Pulmonary artery endothelial cell (primary cell): Measurements from ENCODE around the gene TMEM51. TPM values are rescaled to one million over a fixed set of nuclear protein-coding genes. Genes with fewer than 3 reads are reported as not detected.

ENCODE experiments used
- DNase-seq: peaks from one replicate; pipeline ENCODE4 v3.0.0-alpha.2; 2011; ENCODE audit warnings: low read depth, low spot score
- total RNA-seq: library from RNA; depleted of rRNA; stranded (reverse); fragments of >200 nt; gene quantifications from 2 replicates; pipeline ENCODE4 v1.2.3, GENCODE V29; 2014

The TMEM51 gene
- total RNA-seq, 1 donor from 2014 or later, result 6.1 TPM

- no peak for DNase-seq
Measured at GRCh38 chr1:15215116-15215515, 61.6 kb downstream of the TMEM51 start.

- no peak for DNase-seq
Measured at GRCh38 chr1:15217654-15218053, 64.1 kb downstream of the TMEM51 start.

DNA sequence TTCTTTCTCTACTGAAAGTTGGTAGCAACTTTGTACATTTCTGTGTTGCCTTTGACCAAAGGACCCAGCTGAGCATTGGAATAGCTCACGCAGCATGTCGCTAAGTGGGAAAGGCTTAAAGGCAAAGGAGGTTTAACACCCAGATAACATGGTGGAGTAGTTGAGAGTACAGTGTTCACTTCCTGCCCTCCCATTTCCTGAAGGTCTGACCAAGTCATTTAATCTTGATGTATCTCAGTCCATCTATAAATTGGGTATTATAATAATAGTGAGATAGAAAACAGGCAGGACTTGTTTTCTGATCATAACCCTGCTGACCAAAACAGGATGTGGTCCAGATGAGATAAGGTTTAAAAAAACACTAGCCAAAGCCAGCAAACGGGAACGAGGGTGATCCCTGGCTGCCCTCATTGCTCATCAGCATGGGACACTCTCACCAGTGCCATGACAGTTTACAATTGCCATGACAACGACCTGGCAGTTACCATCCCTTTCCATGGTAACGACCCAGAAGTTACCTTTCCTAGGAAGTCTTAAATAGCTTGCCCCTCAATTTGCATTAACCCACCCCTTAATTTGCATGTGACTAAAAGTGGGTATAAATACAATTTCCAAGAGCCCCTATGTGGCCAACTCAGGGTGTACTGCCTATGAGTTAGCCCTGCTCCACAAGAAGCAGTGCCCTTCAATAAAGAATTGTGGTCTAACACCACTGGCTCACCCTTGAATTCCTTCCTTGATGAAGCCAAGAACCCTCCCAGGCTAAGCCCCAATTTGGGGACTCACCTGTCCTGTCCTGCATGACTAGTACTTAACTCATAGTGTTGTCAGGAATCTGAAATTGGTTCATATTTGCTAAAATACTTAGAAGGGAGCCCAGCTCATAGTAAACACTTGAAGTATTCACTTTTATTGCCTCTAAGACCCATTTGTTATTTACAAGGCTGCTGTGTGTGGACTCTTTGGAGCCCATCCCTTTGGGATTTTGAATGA is 65.0 kb downstream of the TMEM51 start:
- peak; percentile 99 for DNase-seq

DNA sequence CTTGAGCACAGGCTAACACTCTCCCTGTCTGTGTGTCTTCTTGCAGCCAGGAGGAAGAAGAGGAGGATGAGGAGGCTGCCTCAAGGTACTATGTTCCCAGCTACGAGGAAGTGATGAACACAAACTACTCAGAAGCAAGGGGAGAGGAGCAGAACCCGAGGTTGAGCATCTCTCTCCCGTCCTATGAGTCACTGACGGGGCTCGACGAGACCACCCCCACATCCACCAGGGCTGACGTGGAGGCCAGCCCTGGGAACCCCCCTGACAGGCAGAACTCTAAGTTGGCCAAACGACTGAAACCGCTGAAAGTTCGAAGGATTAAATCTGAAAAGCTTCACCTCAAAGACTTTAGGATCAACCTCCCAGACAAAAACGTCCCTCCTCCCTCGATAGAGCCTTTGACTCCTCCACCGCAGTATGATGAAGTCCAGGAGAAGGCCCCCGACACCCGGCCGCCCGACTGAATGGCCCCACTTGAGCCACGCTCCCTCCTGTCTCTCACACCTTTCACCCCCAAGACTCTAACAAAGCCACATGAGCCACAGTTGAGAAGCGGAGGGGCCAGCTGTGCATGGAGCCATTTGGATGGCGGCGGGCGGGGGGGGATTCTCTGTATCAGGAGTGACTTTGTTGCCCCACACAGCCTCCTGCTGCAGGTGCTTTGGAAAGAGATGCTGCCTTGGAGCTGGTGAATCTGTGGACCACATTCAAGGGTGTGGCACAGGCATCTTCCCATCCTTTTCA is 65.9 kb downstream of the TMEM51 start:
- no peak for DNase-seq

- no peak for DNase-seq
Measured at GRCh38 chr1:15220024-15220392, 66.5 kb downstream of the TMEM51 start.

GRCh38 chr1:15220825-15221431 is 67.4 kb downstream of the TMEM51 start:
- DNase-seq, result no peak

- DNase-seq, result no peak
Measured at GRCh38 chr1:15222653-15223303, 69.2 kb downstream of the TMEM51 start.

DNA sequence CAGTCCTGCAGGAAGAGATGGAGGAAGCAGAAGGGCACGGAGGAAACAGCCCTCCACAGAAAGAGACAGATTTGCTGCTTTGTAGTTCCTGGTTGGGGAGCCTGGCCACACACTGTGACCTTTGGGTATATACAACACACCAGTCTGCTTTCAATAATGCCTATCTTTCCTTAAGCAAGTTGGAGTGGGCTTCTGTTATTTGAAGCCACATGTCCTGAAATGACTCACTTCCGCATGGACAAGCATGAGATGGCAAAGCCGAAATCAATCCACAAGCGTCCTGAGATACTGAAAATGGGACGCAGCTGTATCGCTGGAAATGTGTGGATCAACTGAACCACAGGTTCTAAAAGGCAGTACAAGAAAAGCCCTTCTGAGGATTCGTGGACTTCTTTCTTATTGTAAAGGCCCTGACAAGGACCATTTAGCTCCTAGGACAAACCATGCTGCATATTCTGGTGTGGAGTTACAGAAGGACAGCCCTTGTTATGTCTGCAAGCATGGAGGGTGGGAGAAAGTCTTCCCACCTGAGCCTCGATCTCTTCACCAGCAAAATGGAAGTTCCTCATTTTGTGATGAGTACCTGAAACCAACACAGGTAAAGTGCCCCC is 70.8 kb downstream of the TMEM51 start:
- no peak for DNase-seq

DNA sequence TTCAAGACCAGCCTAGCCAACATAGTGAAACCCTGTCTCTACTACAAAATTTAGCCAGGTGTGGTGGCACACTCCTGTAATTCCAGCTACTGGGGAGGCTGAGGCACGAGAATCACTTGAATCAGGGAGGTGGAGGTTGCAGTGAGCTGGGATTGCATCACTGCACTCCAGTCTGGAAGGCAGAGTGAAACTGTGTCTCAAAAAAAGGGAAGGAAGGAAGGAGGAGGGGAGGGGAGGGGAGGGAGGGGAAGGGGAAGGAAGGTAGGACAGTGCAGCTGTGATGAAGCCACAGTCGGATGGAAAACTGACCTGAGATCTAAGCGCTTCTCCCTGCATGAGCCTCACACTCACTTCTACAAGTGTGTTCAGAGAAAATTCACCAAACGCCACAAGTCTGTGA is 71.4 kb downstream of the TMEM51 start:
- no peak for DNase-seq

GRCh38 chr1:15225461-15225860 is 71.9 kb downstream of the TMEM51 start:
- no peak for DNase-seq

DNA sequence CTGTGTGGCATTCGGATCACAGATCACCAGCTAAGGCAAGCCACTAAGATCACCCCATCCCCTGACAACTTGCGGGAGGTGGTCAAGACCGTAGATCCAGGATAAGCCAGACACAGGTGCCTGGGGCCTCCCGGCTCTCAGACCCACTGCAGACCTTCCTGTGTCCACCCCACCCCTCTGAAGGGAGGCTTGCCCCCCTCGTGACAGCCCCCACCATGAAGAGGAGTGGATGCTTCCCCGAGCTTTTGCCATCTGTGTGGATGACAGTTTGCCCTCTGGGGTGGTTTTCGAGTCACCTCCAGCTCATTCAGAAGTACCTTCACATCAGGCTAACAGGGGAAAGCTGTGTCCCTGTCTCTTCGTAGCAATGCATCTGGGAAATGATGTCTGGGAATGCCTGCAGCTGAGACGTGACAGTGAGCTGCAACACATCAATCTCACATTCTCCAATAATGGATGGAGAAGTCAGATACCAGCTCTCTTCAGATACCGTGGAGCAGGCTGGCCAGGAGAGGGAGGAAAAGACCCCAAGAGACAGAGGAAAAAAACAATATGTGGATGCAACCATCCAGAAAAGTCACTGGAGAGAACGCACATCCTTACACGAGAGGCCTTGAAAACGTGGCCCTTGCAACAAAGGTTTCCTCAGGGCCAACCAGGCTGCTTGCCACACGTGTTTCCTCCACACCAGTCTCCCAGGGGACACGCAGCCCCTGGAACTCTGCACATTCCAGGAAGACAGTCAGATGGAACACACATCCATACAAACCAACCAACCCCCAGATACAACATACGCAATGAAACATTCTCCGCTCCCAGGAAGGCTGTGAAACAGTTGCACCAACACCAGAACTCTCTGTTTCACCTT is 73.1 kb downstream of the TMEM51 start:
- no peak for DNase-seq

GRCh38 chr1:15229707-15230131 is 76.2 kb downstream of the TMEM51 start:
- DNase-seq, result no peak

DNA sequence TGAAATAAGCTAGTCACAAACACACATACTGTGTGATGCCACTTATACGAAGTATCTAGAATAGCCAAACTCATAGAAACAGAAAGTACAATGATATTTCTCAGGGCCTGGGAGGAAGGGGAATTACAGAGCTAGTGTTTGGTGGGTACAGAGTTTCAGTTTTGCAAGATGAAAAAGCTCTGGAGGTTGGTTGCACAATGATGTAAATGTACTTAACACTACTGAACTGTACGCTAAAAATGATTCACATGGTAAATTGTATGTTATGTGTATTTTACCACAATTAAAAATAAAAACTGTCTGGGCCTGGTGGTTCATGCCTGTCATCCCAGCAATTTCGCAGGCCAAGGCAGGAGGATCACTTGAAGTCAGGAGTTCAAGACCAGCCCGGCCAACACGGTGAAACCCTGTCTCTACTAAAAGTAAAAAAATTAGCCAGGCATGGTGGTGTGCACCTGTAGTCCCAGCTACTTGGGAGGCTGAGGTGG is 78.2 kb downstream of the TMEM51 start:
- no peak for DNase-seq

DNA sequence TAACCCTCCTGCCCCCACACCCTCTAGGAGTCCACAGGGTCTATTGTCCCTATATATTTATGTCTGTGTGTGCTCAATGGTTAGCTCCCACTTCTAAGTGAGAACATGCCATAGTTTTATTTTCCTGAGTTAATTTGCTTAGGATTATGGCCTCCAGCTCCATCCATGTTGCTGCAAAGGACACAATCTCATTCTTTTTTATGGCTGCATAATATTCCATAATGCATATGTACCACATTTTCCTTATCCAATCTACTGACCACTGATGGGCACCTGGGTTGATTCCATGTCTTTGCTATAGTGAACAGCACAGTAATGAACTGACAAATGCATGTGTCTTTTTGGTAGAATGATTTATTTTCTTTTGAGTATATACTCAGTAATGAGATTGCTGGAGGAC is 80.1 kb downstream of the TMEM51 start:
- no peak for DNase-seq

GRCh38 chr1:15236321-15236721 is 82.8 kb downstream of the TMEM51 start:
- DNase-seq, result no peak

- DNase-seq, result no peak
Measured at GRCh38 chr1:15236746-15237145, 83.2 kb downstream of the TMEM51 start.

GRCh38 chr1:15238789-15239188 is 85.2 kb downstream of the TMEM51 start:
- no peak for DNase-seq

DNA sequence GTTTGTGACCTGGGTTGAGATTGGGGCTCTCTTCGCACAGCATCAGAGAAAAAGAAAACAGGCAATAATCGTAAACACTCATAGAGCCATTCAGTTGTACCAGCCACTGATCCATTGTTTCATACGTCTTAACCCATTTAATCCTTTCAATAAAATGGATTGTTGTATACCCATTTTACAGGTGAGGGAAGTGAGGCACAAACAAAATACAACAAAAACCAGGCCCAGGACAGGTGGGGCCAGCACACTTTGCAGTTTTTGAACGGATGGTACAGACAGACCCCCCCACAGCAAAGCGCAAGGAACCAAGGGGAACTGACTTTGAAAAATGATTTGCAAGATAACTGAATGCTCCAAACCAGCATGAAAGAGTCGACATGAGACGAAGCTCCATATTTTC is 89.2 kb downstream of the TMEM51 start:
- DNase-seq, result no peak

- DNase-seq, result no peak
Measured at GRCh38 chr1:15243275-15244043, 89.9 kb downstream of the TMEM51 start.
